H1 (cell line): ENCODE results near the gene RDH12. TPM values are rescaled to one million over a fixed set of nuclear protein-coding genes. Genes with fewer than 3 reads are reported as not detected.

ENCODE experiments used
- CTCF ChIA-PET: fragments of 300-600 bp; sonication (Branson Sonifier 250); formaldehyde crosslinking; loops from one replicate; lab custom pipeline; 2021; ENCODE audit not compliant: partially characterized antibody; lab: Charles Lee
- POLR2A ChIA-PET: fragments of 300-600 bp; sonication (Branson Sonifier 250); formaldehyde crosslinking; loops from one replicate; lab custom pipeline; 2021; ENCODE audit warnings: inconsistent platforms; ENCODE audit not compliant: partially characterized antibody; lab: Charles Lee
- DNase-seq, 2 experiments: peaks; one replicate each; pipeline versions ENCODE4 v3.0.0 to v3.0.0-alpha.2; 2010 to 2022; ENCODE audit warnings: low spot score in 2 of 2, low read depth in 1 of 2, mixed read lengths in 1 of 2
- FAIRE-seq: peaks from 2 replicates; lab custom pipeline; 2011; peaks lifted over from hg19 to GRCh38; lab: Jason Lieb, UNC
- H2AFZ ChIP-seq: 2 replicates; pipeline ENCODE4 v1.8.1; 2012; ENCODE audit warnings: low read length, inconsistent platforms
- H2AK5ac ChIP-seq: 2 replicates; pipeline ENCODE4 v1.6.1; 2013; ENCODE audit warnings: low read depth, low read length
- H2BK120ac ChIP-seq: replicated peaks from 2 replicates; pipeline ENCODE3; 2013; ENCODE audit warnings: low read depth, low read length, inconsistent platforms
- H2BK12ac ChIP-seq: 2 replicates; pipeline ENCODE4 v1.6.1; 2013; ENCODE audit warnings: low read depth, low read length
- H2BK15ac ChIP-seq: 2 replicates; pipeline ENCODE4 v1.6.1; 2013; ENCODE audit warnings: low read length
- H2BK20ac ChIP-seq: 2 replicates; pipeline ENCODE4 v1.6.1; 2013; ENCODE audit warnings: low read length
- H2BK5ac ChIP-seq: 2 replicates; pipeline ENCODE4 v1.6.1; 2013; ENCODE audit warnings: low read depth, low read length
- H3K14ac ChIP-seq: 2 replicates; pipeline ENCODE4 v1.6.1; 2013; ENCODE audit warnings: inconsistent platforms; ENCODE audit not compliant: insufficient read length
- H3K18ac ChIP-seq: 2 replicates; pipeline ENCODE4 v1.6.1; 2013; ENCODE audit warnings: low read length; ENCODE audit errors: extremely low read depth
- H3K23ac ChIP-seq: 2 replicates; pipeline ENCODE4 v1.6.1; 2013; ENCODE audit warnings: inconsistent platforms; ENCODE audit not compliant: insufficient read length
- H3K23me2 ChIP-seq: 2 replicates; pipeline ENCODE4 v1.6.1; 2013; ENCODE audit warnings: low read depth, low read length
- H3K27ac ChIP-seq: 2 replicates; pipeline ENCODE4 v1.6.1; 2011; ENCODE audit warnings: low read depth, low read length, inconsistent platforms
- H3K27me3 ChIP-seq, 4 experiments: replicated peaks in 1 of 4; 1 replicate in 1 of 4; 2 replicates in 3 of 4; pipeline versions ENCODE4 v1.6.1 to v1.8.1; 2011 to 2013; ENCODE audit warnings: low read length in 3 of 4, mild to moderate bottlenecking in 3 of 4, inconsistent platforms in 2 of 4, mixed read lengths in 2 of 4, moderate library complexity in 1 of 4; ENCODE audit not compliant: control insufficient read depth in 3 of 4, insufficient read depth in 3 of 4; ENCODE audit errors: extremely low read depth in 1 of 4
- H3K36me3 ChIP-seq, 4 experiments: 2 replicates each; pipeline versions ENCODE4 v1.6.1 to v1.8.1; 2011 to 2013; ENCODE audit warnings: mild to moderate bottlenecking in 4 of 4, low read length in 3 of 4, moderate library complexity in 2 of 4, control low read depth in 1 of 4, inconsistent platforms in 1 of 4; ENCODE audit not compliant: insufficient read depth in 4 of 4, control insufficient read depth in 2 of 4
- H3K4ac ChIP-seq: replicated peaks from 2 replicates; pipeline ENCODE3; 2013; ENCODE audit warnings: low read length, low read depth, mixed read lengths, inconsistent platforms; ENCODE audit not compliant: insufficient read length
- H3K4me1 ChIP-seq, 4 experiments: replicated peaks in 1 of 4; 1 replicate in 1 of 4; 2 replicates in 3 of 4; pipeline versions ENCODE4 v1.6.1 to v1.8.1; 2011 to 2013; ENCODE audit warnings: low read length in 3 of 4, inconsistent platforms in 2 of 4, mixed read lengths in 1 of 4; ENCODE audit not compliant: insufficient read depth in 4 of 4, control insufficient read depth in 3 of 4
- H3K4me2 ChIP-seq, 2 experiments: 2 replicates each; pipeline versions ENCODE4 v1.6.1 to v1.8.1; 2011 to 2013; ENCODE audit warnings: low read depth in 2 of 2, low read length in 2 of 2, control low read depth in 1 of 2, inconsistent platforms in 1 of 2, mild to moderate bottlenecking in 1 of 2; ENCODE audit not compliant: insufficient read depth in 1 of 2
- H3K4me3 ChIP-seq, 4 experiments: fragments of 200-600, 300-600 bp in 1 of 4; sonication (generic), shearing (Covaris generic), sonication (Bioruptor Twin) in 1 of 4; 2 replicates each; pipeline versions ENCODE4 v1.5.1 to v1.8.1; 2011 to 2016; ENCODE audit warnings: low read length in 4 of 4, low read depth in 3 of 4, control low read depth in 2 of 4, inconsistent platforms in 2 of 4, mild to moderate bottlenecking in 2 of 4, mixed read lengths in 1 of 4, moderate library complexity in 1 of 4; ENCODE audit not compliant: insufficient read depth in 2 of 4; ENCODE audit errors: extremely low read depth in 1 of 4
- H3K56ac ChIP-seq: replicated peaks from 2 replicates; pipeline ENCODE3; 2013; ENCODE audit warnings: low read depth, mild to moderate bottlenecking, mixed read lengths, low read length, inconsistent platforms; ENCODE audit not compliant: insufficient read length
- H3K79me1 ChIP-seq: 2 replicates; pipeline ENCODE4 v1.6.1; 2013; ENCODE audit warnings: low read depth, low read length, control low read depth
- H3K79me2 ChIP-seq, 2 experiments: 2 replicates each; pipeline versions ENCODE4 v1.6.1 to v1.8.1; 2012 to 2013; ENCODE audit warnings: low read length in 2 of 2, mild to moderate bottlenecking in 2 of 2, inconsistent platforms in 1 of 2; ENCODE audit not compliant: insufficient read depth in 2 of 2, control insufficient read depth in 1 of 2
- H3K9ac ChIP-seq, 4 experiments: replicated peaks in 1 of 4; 1 replicate in 1 of 4; 2 replicates in 3 of 4; pipeline versions ENCODE4 v1.6.1 to v1.8.1; 2011 to 2013; ENCODE audit warnings: low read depth in 3 of 4, low read length in 3 of 4, control low read depth in 2 of 4, mild to moderate bottlenecking in 2 of 4, moderate library complexity in 2 of 4, inconsistent platforms in 1 of 4; ENCODE audit errors: extremely low read depth in 1 of 4
- H3K9me3 ChIP-seq, 2 experiments: 2 replicates each; pipeline versions ENCODE4 v1.6.1 to v1.8.1; 2012 to 2013; ENCODE audit warnings: mild to moderate bottlenecking in 2 of 2, moderate library complexity in 2 of 2, control low read depth in 1 of 2, inconsistent platforms in 1 of 2, low read depth in 1 of 2, low read length in 1 of 2, mixed read lengths in 1 of 2; ENCODE audit not compliant: insufficient read depth in 2 of 2
- H4K20me1 ChIP-seq, 2 experiments: replicated peaks in 1 of 2; 2 replicates each; pipeline versions ENCODE3 to v1.8.1; 2011 to 2013; ENCODE audit warnings: inconsistent platforms in 2 of 2, low read length in 2 of 2, mild to moderate bottlenecking in 1 of 2; ENCODE audit not compliant: insufficient read depth in 2 of 2, control insufficient read depth in 1 of 2
- H4K5ac ChIP-seq: 2 replicates; pipeline ENCODE4 v1.6.1; 2013; ENCODE audit warnings: low read length, low read depth, mixed read lengths, inconsistent platforms; ENCODE audit not compliant: insufficient read length
- H4K8ac ChIP-seq: 2 replicates; pipeline ENCODE4 v1.8.0; 2013; ENCODE audit warnings: mild to moderate bottlenecking, moderate library complexity, low read length, inconsistent platforms; ENCODE audit not compliant: insufficient read depth; ENCODE audit errors: extremely low read depth
- H4K91ac ChIP-seq: replicated peaks from 2 replicates; pipeline ENCODE3; 2013; ENCODE audit warnings: low read length, mixed read lengths, inconsistent platforms; ENCODE audit not compliant: insufficient read length
- PHF8 ChIP-seq: fragments of 200-600 bp; sonication (generic); conservative IDR thresholded peaks from 2 replicates; pipeline ENCODE4 v1.7.1; 2012; ENCODE audit warnings: low read depth, mild to moderate bottlenecking, inconsistent platforms, low read length, moderate library complexity
- WGBS, 2 experiments: shearing (Covaris generic) in 1 of 2; methylation state at CpG; one replicate each; pipeline versions ENCODE4 v1.1.6 to v1.1.7; 2013 to 2015; ENCODE audit warnings: low lambda C conversion rate in 2 of 2, mixed read lengths in 2 of 2, inconsistent platforms in 1 of 2, low coverage in 1 of 2, missing lambda C conversion rate in 1 of 2; ENCODE audit not compliant: insufficient replicate concordance in 2 of 2, insufficient coverage in 1 of 2, insufficient read length in 1 of 2; ENCODE audit errors: extremely low coverage in 1 of 2, missing lambda C conversion rate in 1 of 2; 5-methylcytosine and 5-hydroxymethylcytosine counted together
- polyA plus RNA-seq, 7 experiments: library from polyadenylated mRNA; depleted of rRNA in 3 of 7; stranded (reverse) in 5 of 7; unstranded in 2 of 7; fragments of >200 nt in 5 of 7; fragments of 200-250 nt in 2 of 7; gene quantifications; 1 replicate in 5 of 7; 2 replicates in 1 of 7; 4 replicates in 1 of 7; pipeline versions ENCODE4 v1.2.1 to v1.2.3, GENCODE V29; 2011 to 2013; ENCODE audit warnings: missing spikeins in 2 of 7, mixed read lengths in 2 of 7
- total RNA-seq: library from RNA; stranded (reverse); fragmentation: NEBNext Ultra II Directional; extraction: Animal tissue kit (Norgen Biotek cat#: 25700); gene quantifications from 2 replicates; pipeline ENCODE4 v1.2.1, GENCODE V29; 2021

The RDH12 gene
- total and polyA plus RNA-seq, 2 of the 8 experiments (the other 6 are each of a cell fraction or from before 2014, with no cell fraction given) = 1.2 to 1.5 TPM

- no peak overlapping the region for H3K27ac ChIP-seq
- FAIRE-seq = no peak
- no peak overlapping the region for H3K9ac ChIP-seq
- POLR2A ChIA-PET = no interaction called here
- no peak overlapping the region for H3K56ac ChIP-seq
- no peak overlapping the region for H2BK5ac ChIP-seq
- CTCF ChIA-PET = no interaction called here
- H2BK15ac ChIP-seq = no peak overlapping the region
- H3K4me3 ChIP-seq = no peak overlapping the region
- H2BK20ac ChIP-seq = no peak overlapping the region
- no peaks in the 10 kb centered on the region for H3K23me2 ChIP-seq
- peaks cover 1 to 11% (median 6%) of the 10 kb centered on the region in 4 experiments; a peak in 5 of 7 replicates for H3K4me1 ChIP-seq
- 81% methylated on average over 5 of the region's 5 CpGs; no CpG with 5 or more reads in 1 of the 2 experiments for WGBS, 2 experiments
- H2BK120ac ChIP-seq = no peak overlapping the region
- H3K14ac ChIP-seq = no peak overlapping the region
- H3K27me3 ChIP-seq = no peaks in the 10 kb centered on the region; a peak in 1 of 7 replicates
- no peak overlapping the region for H3K4ac ChIP-seq
- no peak overlapping the region for H2AK5ac ChIP-seq
- peak overlapping the region; percentile 42; the same call in 1 of the 2 replicates for H4K8ac ChIP-seq
- H4K5ac ChIP-seq = no peak overlapping the region
- H2BK12ac ChIP-seq = no peak overlapping the region
- no peak for DNase-seq
- no peaks in the 10 kb centered on the region for H3K36me3 ChIP-seq
- no peak overlapping the region for H4K91ac ChIP-seq
- no peak overlapping the region for H3K18ac ChIP-seq
- no peak overlapping the region for H2AFZ ChIP-seq
- H3K23ac ChIP-seq = no peak overlapping the region
- H3K4me2 ChIP-seq = no peak overlapping the region
- H3K79me2 ChIP-seq = no peaks in the 10 kb centered on the region
- no peaks in the 10 kb centered on the region for H4K20me1 ChIP-seq
- no peak for TF ChIP-seq PHF8
- no peaks in the 10 kb centered on the region for H3K79me1 ChIP-seq
- H3K9me3 ChIP-seq = no peaks in the 10 kb centered on the region
Observed at GRCh38 chr14:67725171-67725570, 23.5 kb downstream of the RDH12 start.
